Ramos (cell line): ENCODE results near the gene SLC9A3.

Experiments
- in situ Hi-C: fragments of 300-500 bp; cut with MboI; formaldehyde crosslinking; loops from one replicate; pipeline ENCODE4 v1.14.3; 2022; ENCODE audit warnings: low sequenced_read_pairs; ENCODE audit not compliant: unreplicated experiment

Gene SLC9A3

GRCh38 chr5:435961-436640 lies 88.1 kb downstream of the SLC9A3 start:
- in situ Hi-C loops = no loop called here

- in situ Hi-C loops = no loop called here
Observed at GRCh38 chr5:435156-435790, 89.0 kb downstream of the SLC9A3 start.

GRCh38 chr5:434443-435146 lies 89.7 kb downstream of the SLC9A3 start:
- in situ Hi-C loops = loop anchor here (5.0 kb wide), 1 partner anchor 117 kb away; no protein-coding TSS in a partner anchor

DNA sequence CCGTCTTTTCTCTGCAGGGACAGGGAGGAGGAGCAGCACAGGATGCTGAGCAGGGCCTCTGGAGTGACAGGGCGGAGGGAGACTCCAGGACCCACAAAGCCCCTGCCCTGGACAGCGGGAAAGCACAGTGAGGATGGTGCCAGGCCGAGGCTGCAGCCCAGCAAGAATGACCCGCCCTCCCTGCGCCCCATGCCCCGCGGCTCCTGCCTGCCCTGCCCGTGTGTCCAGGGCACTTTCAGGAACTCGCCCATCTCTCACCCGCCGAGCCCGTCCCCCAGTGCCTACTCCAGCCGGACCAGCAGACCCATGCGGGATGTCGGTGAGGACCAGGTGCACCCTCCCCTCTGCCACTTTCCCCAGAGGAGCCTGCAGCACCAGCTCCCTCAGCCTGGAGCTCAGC lies 90.4 kb downstream of the SLC9A3 start:
- in situ Hi-C loops = loop anchor here (5.0 kb wide), 1 partner anchor 117 kb away; no protein-coding TSS in a partner anchor

- in situ Hi-C loops = loop anchor here (5.0 kb wide), 1 partner anchor 116 kb away; no protein-coding TSS in a partner anchor
Observed at GRCh38 chr5:432928-433791, 91.1 kb downstream of the SLC9A3 start.

DNA sequence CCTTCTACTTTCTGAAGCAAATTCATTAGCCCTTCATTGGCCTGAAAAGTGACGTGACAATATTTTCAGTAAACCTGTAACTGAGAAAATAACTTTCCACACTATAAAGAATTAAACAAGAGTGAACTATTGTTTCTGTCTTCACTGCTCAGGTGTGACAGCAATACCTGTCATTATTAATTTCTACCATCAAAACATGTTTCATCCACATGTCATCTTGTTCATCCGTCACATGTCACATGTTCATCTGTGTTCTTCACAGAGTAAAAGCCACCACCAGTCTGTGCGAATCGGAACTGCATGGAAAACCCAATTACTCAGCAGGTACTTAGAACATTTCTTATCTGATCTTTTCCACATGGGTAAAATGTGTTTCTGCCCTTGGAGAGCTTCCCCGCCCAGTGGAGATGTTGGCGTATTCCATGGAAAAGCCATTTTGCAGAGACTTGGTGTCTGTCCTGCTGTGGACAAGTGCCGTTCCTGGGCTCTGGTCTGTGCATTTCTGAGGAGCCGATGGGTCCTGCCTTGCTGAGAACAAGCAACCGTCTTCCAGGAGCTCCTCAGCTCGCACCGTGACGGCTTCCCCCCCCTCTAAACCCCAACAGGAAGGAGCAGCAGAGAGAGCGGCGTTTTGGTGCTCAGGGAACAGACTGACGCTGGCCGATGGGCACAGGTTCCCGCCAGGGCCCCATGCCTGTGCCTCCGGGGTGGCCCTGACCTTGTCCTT lies 91.9 kb downstream of the SLC9A3 start:
- in situ Hi-C loops = loop anchor here (5.0 kb wide), 1 partner anchor 115 kb away; no protein-coding TSS in a partner anchor

- in situ Hi-C loops = loop anchor here (5.0 kb wide), 1 partner anchor 114 kb away; no protein-coding TSS in a partner anchor
Observed at GRCh38 chr5:431711-432050, 92.6 kb downstream of the SLC9A3 start.

- in situ Hi-C loops = loop anchor here (5.0 kb wide), 1 partner anchor 114 kb away; no protein-coding TSS in a partner anchor
Observed at GRCh38 chr5:431001-431710, 93.1 kb downstream of the SLC9A3 start.

DNA sequence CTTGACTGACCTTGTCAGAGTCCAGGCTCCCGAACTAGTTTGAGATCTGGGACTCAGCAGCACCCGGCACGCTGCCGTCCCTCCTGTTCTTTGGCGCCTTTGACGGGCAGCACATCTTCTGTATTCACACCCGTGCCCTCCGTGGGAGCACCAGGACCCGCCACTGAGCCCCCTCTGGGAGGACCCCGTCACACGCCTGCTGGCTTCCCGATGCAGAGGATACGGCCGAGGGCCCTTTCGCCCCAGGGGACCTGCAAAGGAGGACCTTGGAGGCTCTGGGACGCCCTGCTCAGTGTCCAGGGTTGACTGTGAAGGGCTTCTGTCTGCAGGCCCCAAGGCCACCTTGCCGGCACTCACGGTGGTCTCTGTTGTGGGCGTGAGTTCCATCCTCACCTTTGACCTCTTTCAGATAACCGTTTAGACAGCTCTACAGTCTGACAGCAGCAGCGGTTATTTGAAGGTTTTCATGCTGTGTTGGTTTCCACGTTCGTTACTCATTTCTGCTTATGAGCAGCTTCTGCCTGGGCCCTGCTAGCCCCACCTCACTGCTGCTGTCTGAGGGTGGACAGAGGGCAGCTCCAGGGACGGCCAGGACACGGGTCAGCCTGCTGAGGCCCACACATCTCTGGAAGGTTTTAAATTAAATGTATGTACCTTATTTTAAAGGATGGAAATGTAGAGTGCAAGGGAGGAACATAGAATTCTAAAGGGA lies 93.9 kb downstream of the SLC9A3 start:
- in situ Hi-C loops = loop anchor here (5.0 kb wide), 1 partner anchor 113 kb away; no protein-coding TSS in a partner anchor

GRCh38 chr5:429453-430188 lies 94.6 kb downstream of the SLC9A3 start:
- in situ Hi-C loops = loop anchor here (5.0 kb wide), 1 partner anchor 112 kb away; no protein-coding TSS in a partner anchor

GRCh38 chr5:428754-429452 lies 95.3 kb downstream of the SLC9A3 start:
- in situ Hi-C loops = no loop called here

DNA sequence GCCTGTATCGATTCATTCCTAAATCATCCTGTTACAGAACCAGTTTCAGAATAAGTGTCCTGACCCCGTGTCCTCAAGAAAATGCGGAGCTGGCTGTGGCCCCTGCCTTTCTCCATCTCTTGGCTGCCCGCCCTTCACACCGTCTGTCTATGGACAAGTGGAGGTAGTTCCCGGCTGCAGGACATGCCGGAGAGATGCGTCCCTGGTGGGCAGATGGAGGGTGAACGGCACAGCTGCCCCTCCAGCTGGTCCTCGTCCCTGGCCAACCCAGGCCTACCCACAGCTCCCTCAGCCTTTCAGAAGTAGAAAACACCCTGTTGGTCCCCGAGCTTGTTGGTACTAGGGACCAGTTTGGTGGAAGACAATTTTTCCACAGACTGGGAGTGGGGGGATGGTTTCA lies 96.0 kb downstream of the SLC9A3 start:
- in situ Hi-C loops = no loop called here

DNA sequence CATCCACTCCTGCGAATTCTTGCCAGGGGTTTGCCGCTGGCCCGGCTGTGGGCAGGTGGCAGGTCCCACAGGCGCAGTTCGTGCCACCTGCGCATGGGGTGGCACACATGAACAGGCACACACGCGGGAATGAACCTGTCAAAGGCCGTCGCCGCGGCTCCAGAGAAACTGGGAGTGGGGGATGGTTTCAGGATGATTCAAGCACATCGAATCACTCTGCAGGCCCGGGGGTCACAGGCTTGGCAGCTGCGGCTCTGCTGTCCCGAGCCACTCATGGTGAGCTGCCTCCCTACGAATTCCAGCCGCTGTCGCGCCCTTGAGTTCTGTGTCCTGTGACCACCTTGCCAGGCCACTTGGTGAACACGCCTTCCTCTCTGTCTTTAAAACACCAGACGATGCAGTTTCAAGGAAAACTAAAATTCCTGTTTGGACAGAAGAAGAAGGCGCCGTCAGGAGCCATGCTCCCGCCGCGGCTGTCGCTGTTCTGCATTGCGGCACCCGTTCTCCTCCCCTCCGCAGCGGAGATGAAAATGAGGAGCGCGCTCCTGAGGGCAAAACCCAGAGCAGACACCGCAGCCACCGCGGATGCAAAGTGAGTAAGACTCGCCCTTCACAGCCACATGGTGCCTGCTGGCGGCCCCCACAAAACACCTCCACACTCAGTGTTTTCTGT lies 96.7 kb downstream of the SLC9A3 start:
- in situ Hi-C loops = no loop called here

- in situ Hi-C loops = no loop called here
Observed at GRCh38 chr5:426392-426976, 97.8 kb downstream of the SLC9A3 start.

DNA sequence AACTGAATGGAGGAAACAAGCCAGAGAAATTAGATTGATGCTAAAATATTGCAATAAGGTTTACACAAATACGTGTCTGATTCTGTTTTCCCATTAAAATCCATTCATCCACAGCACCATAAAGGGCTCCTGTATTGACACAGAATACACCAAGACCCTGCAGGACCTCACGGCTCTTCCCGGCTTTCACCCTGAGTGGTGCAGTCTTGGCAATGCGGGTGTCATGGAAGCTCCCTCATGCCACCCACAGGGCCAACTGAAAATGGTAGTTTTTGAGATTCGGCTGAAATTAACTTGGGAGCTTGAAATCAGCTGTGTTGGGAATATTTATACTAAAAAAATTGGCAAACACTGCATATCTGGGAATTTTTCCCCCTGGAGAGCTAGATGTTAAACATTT lies 98.5 kb downstream of the SLC9A3 start:
- in situ Hi-C loops = no loop called here
